Iris pigment epithelial cell (primary cell): ENCODE measurements around the gene SLC6A20.

ENCODE experiments used
- DNase-seq: peaks from one replicate; pipeline ENCODE4 v3.0.0-alpha.2; 2011; ENCODE audit warnings: low read depth

SLC6A20 gene, protein sequence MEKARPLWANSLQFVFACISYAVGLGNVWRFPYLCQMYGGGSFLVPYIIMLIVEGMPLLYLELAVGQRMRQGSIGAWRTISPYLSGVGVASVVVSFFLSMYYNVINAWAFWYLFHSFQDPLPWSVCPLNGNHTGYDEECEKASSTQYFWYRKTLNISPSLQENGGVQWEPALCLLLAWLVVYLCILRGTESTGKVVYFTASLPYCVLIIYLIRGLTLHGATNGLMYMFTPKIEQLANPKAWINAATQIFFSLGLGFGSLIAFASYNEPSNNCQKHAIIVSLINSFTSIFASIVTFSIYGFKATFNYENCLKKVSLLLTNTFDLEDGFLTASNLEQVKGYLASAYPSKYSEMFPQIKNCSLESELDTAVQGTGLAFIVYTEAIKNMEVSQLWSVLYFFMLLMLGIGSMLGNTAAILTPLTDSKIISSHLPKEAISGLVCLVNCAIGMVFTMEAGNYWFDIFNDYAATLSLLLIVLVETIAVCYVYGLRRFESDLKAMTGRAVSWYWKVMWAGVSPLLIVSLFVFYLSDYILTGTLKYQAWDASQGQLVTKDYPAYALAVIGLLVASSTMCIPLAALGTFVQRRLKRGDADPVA

DNA sequence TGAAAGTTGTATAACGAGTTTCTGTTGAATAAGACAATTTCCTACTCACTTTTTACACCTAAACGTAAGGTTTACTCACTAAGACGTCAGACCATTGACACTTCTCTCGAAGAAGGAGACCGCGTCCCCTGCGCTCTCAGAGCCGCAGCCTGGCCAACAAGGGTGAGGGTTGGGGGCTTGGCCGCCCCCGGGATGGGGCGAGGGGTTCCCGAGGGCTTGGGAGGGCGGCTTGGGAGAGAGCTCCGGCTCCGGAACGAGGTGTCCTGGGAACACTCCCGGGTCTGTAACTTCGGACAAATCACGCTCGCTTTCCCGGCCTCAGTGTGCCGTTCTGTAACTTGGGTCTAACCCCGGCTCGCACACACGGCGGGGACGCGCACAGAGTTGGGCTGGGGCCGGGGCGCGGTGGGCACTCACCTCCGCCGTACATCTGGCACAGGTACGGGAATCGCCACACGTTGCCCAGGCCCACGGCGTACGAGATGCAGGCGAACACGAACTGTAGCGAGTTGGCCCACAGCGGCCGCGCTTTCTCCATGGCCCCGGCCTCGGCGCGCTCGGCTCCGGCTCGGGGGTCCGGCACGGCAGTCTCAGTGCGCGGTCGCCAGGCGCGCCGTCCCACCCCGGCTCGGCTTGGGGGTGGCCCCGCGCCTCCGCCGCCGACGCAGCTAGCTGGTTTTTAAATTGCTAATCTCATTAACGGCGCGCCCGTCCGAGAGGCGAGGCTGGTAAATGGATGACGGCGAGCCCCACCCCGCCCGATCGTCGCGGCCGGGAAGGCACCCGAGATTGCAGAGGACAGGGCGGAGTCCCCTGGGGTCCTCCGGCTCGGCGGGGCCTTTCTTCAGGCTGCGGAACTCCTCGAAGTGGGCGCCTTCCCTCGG is at the start of gene SLC6A20:
Gene SLC6A20, minus strand, starts transcription at position 655 of the 884 bp plus-strand sequence. Its CDS starts 117 bp downstream, at position 538.
- DNase-seq: no peak

DNA sequence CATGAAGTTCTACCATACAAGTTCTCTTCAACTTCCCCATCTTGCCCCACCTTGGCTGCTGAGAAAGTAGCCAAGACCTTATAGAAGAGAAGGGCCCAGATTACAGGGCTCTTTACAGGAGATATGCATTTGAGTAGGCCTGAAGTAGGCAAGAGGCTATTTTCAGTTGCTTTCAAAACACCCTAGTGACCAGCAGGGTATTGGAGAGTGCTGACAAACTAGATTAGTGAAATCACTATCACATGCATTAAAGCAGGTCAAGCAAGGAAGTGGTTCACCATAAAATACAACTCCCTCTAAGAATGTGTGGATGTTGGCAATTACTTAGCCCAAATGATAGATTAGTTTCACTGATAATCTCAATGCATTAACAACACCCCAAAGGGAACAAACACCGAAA is 48.3 kb upstream of the SLC6A20 start:
- DNase-seq: no peak

- no peak for DNase-seq
Measured at GRCh38 chr3:45842851-45843625, 46.7 kb upstream of the SLC6A20 start.

DNA sequence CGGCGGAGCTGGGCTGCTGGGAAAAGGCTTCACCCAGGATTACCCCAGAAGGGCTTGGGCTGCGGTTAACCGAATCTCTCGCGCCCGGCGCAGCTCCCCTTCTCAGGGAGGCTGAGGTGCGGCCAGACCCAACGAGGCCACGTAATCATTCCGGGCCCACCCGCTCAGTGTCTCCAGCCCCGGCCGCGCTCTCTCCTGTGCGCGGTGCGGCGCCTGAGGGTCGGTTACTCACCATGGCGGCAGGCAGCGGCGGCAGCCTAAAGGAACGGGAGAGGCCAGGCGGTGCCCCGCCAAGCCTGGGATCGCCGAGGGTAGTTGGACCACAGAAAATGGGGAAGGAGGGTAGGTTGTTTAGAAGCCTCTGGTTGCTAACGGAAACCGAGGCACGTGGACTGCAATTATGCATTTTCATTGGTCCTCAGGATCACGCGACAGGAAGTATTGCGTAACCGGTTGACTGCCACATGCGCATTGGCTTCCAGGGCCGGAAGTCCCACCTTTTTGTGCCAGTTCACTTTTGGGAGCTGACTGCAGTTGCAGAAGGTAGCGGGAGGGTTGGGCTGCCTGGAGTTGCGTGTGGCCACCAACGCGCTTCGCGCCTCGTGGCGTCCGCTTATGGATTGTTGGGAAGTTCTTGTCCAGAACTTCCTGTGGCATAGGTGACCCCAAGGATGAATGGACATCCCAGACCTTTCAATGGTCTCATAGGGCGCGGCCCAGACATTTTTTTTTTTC is 45.6 kb upstream of the SLC6A20 start, which contains the start of gene LZTFL1:
Gene LZTFL1, minus strand, starts transcription at position 363 of the 735 bp plus-strand sequence. Its CDS starts 128 bp downstream, at position 235.
- peak; percentile 98 for DNase-seq

- DNase-seq: peak; percentile 53
Measured at GRCh38 chr3:45841420-45841756, 45.1 kb upstream of the SLC6A20 start.

- no peak for DNase-seq
Measured at GRCh38 chr3:45838466-45838865, 42.1 kb upstream of the SLC6A20 start.

GRCh38 chr3:45832699-45833098 is 36.4 kb upstream of the SLC6A20 start:
- DNase-seq: peak; percentile 16

DNA sequence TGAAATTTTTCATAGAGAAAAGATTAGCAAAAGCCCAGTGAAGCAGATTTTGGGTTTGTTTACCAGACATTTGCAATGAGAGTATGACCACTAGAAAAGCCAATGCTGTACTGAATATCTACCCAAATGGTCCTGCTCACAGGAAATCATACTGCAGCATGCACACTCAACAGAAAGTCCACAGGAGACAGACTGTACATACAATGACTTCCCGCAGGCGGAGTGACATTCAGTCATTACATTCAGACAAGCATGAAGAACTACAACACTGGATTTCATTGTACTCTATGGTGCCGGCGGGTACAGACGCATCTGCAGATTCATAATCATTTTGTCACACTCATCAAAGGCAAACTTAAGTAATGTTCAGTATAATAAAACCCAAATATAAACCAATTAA is 33.8 kb upstream of the SLC6A20 start:
- no peak for DNase-seq

DNA sequence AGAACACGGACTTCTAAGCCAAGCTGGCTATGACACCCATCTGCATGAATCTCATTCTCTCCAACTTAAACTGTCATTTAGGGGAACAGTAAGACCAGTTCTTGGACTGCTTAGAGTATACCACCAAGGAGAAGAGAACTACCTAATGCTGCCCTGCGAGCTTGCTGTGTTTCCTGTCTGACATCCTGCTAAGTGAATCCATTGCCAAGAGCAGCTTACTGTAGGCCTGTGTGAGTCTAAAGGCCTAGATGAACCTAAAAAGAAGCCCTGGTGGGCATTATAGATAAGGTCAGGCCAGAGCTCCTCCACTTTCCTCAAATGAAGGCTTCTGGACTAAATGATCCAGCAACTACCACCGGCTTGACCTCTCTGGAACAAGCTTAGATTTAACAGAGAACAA is 30.6 kb upstream of the SLC6A20 start:
- no peak for DNase-seq

DNA sequence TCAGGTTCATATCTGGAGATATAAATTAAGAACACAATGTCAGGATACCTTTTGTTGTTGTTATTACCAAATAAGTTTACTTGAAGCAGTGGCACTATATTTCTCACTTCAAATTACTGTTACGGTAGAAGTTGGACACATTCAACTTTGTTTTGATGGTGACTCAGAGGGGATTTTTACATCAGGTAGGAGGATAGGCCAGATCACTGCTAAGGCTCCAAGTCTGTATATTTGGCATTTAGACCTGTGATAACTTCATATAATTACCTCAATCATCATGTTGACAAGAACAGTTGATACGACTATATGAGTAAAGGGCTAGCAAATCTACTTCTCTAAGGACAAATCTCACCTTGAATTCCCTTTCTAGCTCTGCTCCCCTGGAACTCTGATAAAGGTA is 30.0 kb upstream of the SLC6A20 start:
- peak; percentile 11 for DNase-seq

GRCh38 chr3:45821127-45821526 is 24.8 kb upstream of the SLC6A20 start:
- DNase-seq: no peak

GRCh38 chr3:45819543-45819942 is 23.2 kb upstream of the SLC6A20 start:
- DNase-seq: peak; percentile 27

DNA sequence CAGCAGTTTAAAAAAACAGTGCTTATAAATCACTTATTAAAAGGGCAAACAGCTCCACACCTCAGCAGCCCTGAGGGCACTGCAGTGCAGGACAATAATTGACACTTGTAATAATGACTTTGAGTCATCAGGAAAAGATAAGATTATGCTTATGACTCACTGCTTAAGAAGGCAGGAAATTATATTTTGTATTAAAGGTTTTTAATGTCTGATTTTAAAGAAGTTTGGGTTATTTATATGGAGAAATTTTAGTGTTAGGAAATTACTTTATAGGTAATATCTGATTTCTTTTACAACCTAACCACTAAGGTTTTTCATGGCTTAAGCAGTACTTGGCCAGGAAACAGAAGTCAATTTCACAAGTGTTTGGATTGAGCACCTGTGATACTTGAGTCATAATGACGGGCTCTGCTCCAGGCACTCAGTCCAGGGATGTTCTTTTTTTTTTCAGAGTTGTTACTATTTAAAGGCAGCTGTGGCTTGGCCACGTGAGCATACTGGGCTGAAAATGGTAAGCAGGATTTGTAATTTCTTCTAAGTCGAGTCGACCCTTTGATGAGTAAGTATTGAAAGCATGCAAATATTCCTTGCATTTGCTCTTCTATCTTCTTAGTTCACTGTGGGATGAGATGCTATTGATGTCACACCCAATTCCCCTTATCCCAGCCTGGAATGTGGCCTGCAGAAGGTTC is 21.6 kb upstream of the SLC6A20 start:
- peak; percentile 99 for DNase-seq

GRCh38 chr3:45816544-45816943 is 20.2 kb upstream of the SLC6A20 start:
- peak; percentile 17 for DNase-seq

- no peak for DNase-seq
Measured at GRCh38 chr3:45814322-45814721, 18.0 kb upstream of the SLC6A20 start.

DNA sequence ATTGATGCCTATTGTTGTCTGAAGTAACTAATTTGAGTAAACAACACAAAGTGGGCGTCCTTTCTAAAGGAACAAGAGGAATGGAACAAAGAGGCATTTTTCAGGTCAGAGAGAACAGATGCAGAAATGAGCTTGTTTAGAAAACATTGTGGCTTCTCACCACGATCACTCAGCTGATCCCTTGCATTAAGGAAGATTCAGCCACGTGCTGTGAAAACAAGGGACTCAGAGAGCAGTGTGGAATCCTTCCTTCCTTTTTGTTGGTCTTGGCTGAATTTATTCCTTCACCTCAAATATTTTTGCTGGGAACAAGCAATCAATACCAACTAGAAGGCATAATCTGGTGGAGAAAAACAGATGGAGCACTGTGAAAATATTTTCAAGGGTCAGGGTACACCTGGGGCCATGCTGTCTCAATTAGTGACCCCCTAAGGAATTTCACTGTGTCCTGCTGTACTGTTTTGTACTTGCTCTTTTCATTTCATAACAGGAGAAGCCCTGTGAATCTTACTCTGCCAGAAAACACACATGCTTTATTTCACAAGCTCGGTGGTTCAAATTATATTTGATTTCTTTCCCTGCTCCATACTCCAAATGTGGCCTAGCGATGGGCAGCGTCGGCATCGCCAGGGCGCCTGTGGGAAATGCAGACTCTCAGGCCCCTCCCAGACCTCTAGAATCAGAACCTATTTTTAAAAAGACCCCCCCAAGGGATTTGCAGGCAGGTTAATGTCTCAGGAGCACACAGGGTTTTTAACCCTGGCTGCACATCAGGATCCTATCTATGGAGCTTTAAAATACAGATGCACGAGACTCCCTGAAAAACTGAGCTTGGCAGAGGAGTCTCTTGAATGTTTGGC is 11.6 kb upstream of the SLC6A20 start:
- DNase-seq: no peak

DNA sequence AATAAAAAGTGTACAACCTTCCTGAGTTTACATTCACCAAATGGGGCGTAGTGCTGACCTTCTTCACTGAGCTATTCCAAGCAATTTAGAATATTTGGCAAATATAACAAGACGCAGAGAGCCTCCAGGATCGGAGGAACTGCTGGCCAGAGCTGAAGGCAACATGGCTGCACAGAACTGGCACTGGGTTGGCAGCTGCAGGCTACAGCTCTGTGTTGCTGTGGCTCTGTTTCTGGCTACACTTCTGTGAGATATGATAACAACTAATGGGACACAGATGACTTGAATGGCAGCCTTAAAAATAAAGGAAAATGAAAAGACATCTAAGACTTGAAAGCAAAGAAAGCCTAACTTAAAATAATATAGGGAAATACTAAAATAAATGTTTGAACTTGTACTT is 10.8 kb upstream of the SLC6A20 start:
- no peak for DNase-seq

GRCh38 chr3:45806072-45806471 is 9.7 kb upstream of the SLC6A20 start:
- DNase-seq: no peak

- no peak for DNase-seq
Measured at GRCh38 chr3:45803252-45803935, 7.1 kb upstream of the SLC6A20 start.
